Measurements from ENCODE around the gene GAGE13.

DNA sequence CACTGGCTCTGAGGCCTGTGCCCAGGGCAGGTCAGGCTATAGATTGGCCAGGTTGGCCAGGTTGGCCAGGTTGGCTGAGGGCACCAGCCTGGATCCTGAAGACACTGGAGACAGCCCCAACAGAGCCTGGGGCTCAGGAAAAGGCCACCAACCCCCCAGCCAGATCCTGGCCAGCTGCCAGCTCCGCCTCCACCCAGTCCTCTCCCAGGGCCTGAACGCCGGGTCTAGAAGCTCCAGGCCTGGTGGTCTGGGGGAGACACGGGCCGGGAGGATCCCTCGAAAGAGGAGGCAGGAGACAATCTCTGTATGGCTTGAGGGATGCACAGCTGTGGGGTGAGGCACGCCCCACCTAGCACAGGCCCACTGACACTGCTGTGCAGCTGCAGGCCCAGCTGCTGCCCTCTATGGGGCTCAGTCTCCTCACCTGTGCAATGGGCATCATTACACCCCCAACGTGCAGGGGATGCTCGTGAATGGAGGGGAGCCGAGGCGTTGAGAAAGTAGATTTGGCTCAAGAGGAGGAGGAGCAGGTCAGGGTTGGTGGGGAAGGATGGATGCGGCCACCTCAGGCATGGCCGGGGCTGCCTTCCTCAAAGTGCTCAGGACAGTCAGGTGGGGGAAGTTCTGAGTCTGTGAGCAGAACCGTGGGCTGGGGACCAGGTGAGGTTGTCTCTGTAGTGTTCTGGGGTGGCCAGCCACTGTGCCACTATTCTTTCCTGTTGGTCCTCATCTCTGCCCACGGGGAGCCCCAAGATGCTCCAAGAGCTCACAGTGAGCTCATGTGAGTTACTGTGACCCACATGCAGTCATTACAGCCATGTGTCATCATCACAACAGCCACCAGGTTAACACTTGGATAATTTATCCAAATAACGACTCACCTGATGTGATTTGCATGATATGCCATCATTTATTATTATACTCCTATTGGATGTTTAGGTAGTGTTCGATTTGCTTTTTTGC is 38.7 kb upstream of the GAGE13 start:
- no peak for TF ChIP-seq YY1 (IDR thresholded peaks at IDR 0.05; ENCODE audit: low read depth, low read length)
- no peak for TF ChIP-seq CHD1 (IDR thresholded peaks at IDR 0.05; ENCODE audit: low read depth, low read length)
- no peak for TF ChIP-seq CTCF (IDR thresholded peaks at IDR 0.05; ENCODE audit: control extremely low read depth in 1 of 3, insufficient read depth in 1 of 3, low read depth in 1 of 3, low read length in 3 of 3)
- TF ChIP-seq SUZ12 (IDR thresholded peaks at IDR 0.05; ENCODE audit: low read length) = no peak
- no peak for TF ChIP-seq GTF2F1 (IDR thresholded peaks at IDR 0.05; ENCODE audit: borderline replicate concordance, low read depth, low read length)
- TF ChIP-seq POLR2AphosphoS5 (IDR thresholded peaks at IDR 0.05; ENCODE audit: low read depth, low read length) = no peak
- no peak for TF ChIP-seq RFX5 (IDR thresholded peaks at IDR 0.05; ENCODE audit: borderline replicate concordance, low read depth, low read length)
- no peak for TF ChIP-seq EP300 (IDR thresholded peaks at IDR 0.05; ENCODE audit: borderline replicate concordance in 1 of 2, low read depth in 2 of 2, low read length in 2 of 2)
